GM12878 (cell line): ENCODE data around the gene WDR93. TPM values are rescaled to one million over a fixed set of nuclear protein-coding genes. Genes with fewer than 3 reads are reported as not detected.
A peak's percentile ranks its signal among the peaks of the same experiment; 100 is the strongest.

ENCODE experiments used
- ATAC-seq: fragments of 200-7000 bp; cut with Tn5 transposase; 3 replicates; pipeline ENCODE4 v1.9.1; 2020; ENCODE audit warnings: mild to moderate bottlenecking, moderate library complexity
- BruUV-seq: library from RNA; stranded (reverse); fragments of 400-500 nt; replicated peaks from 2 replicates; lab custom pipeline; 2021; lab: Mats Ljungman, UMichigan
- CTCF ChIA-PET: fragments of 300-600 bp; sonication (Branson Sonifier 250); formaldehyde crosslinking; extraction: SDS; loops from one replicate; lab custom pipeline; 2021; ENCODE audit warnings: inconsistent platforms; lab: Yijun Ruan, JAX
- POLR2A ChIA-PET: fragments of 350-600 bp; formaldehyde crosslinking; extraction: SDS; loops from one replicate; lab custom pipeline; 2021; ENCODE audit warnings: inconsistent platforms; lab: Charles Lee
- RAD21 ChIA-PET: fragments of 300-600 bp; sonication (Branson Sonifier 250); formaldehyde crosslinking; loops from one replicate; lab custom pipeline; 2023; ENCODE audit warnings: antibody characterized with exemption; ENCODE audit not compliant: unreplicated experiment; lab: Charles Lee
- SMC1A ChIA-PET: fragments of 300-600 bp; sonication (Branson Sonifier 250); formaldehyde crosslinking; loops from one replicate; lab custom pipeline; 2023; ENCODE audit not compliant: unreplicated experiment, uncharacterized antibody; lab: Charles Lee
- DNase-seq: peaks from one replicate; pipeline ENCODE4 v3.0.0-alpha.2; 2011; ENCODE audit warnings: low read depth, low spot score
- FAIRE-seq: peaks from 3 replicates; lab custom pipeline; 2011; peaks lifted over from hg19 to GRCh38; lab: Jason Lieb, UNC
- H2AFZ ChIP-seq: 2 replicates; pipeline ENCODE4 v1.6.0; 2011; ENCODE audit warnings: low read depth, low read length, control low read depth; ENCODE audit not compliant: control insufficient read depth
- H3K27ac ChIP-seq: 2 replicates; pipeline ENCODE4 v1.5.1; 2011; ENCODE audit warnings: control low read depth; ENCODE audit not compliant: control insufficient read depth, insufficient read depth
- H3K27me3 ChIP-seq, 2 experiments: replicated peaks in 1 of 2; 2 replicates each; pipeline versions ENCODE4 v1.6.0 to v1.6.1; 2011; ENCODE audit warnings: low read length in 1 of 2; ENCODE audit not compliant: control insufficient read depth in 2 of 2, insufficient read depth in 2 of 2
- H3K36me3 ChIP-seq, 2 experiments: 2 replicates each; pipeline ENCODE4 v1.5.1; 2011; ENCODE audit warnings: low read length in 1 of 2; ENCODE audit not compliant: control insufficient read depth in 2 of 2, insufficient read depth in 2 of 2
- H3K4me1 ChIP-seq: 2 replicates; pipeline ENCODE4 v1.6.1; 2011; ENCODE audit warnings: mild to moderate bottlenecking, low read length, moderate library complexity, mixed read lengths; ENCODE audit not compliant: control insufficient read depth, insufficient read depth
- H3K4me2 ChIP-seq: 2 replicates; pipeline ENCODE4 v1.6.0; 2011; ENCODE audit warnings: control low read depth; ENCODE audit not compliant: control insufficient read depth, insufficient read depth
- H3K4me3 ChIP-seq: fragments of 200-600 bp; sonication (generic); 2 replicates; pipeline ENCODE4 v1.5.1; 2016
- H3K79me2 ChIP-seq: 2 replicates; pipeline ENCODE4 v1.6.0; 2011; ENCODE audit warnings: low read length; ENCODE audit not compliant: control insufficient read depth, insufficient read depth
- H3K9ac ChIP-seq: 2 replicates; pipeline ENCODE4 v1.8.0; 2011; ENCODE audit warnings: low read length, control low read depth, mixed read lengths; ENCODE audit not compliant: control insufficient read depth, insufficient read depth
- H3K9me3 ChIP-seq: replicated peaks from 3 replicates; pipeline ENCODE4 v1.5.1; 2011; ENCODE audit warnings: mild to moderate bottlenecking, low read length; ENCODE audit not compliant: control insufficient read depth, insufficient read depth
- H4K20me1 ChIP-seq: 2 replicates; pipeline ENCODE4 v1.6.0; 2011; ENCODE audit not compliant: control insufficient read depth, insufficient read depth
- ATF7 ChIP-seq: fragments of 450-650 bp; IDR thresholded peaks from 2 replicates; pipeline ENCODE4 v1.6.1; 2016; ENCODE audit warnings: low read depth, mild to moderate bottlenecking
- E2F8 ChIP-seq: fragments of 450-650 bp; IDR thresholded peaks from 2 replicates; pipeline ENCODE4 v1.6.1; 2018; ENCODE audit warnings: mild to moderate bottlenecking, low read depth, moderate library complexity; ENCODE audit not compliant: partially characterized antibody
- ETV6 ChIP-seq, 2 experiments: fragments of 450-650 bp in 1 of 2; IDR thresholded peaks in 1 of 2; conservative IDR thresholded peaks in 1 of 2; 2 replicates each; pipeline ENCODE4 v1.6.1; 2014; ENCODE audit warnings: antibody characterized with exemption in 1 of 2, borderline replicate concordance in 1 of 2, low read depth in 1 of 2, mild to moderate bottlenecking in 1 of 2, moderate library complexity in 1 of 2
- MEF2B ChIP-seq: fragments of 450-650 bp; IDR thresholded peaks from 2 replicates; pipeline ENCODE4 v1.6.1; 2018; ENCODE audit warnings: mild to moderate bottlenecking, moderate library complexity; ENCODE audit not compliant: partially characterized antibody, poor library complexity, severe bottlenecking
- MLLT1 ChIP-seq: fragments of 450-650 bp; IDR thresholded peaks from 2 replicates; pipeline ENCODE4 v1.6.1; 2016; ENCODE audit warnings: mild to moderate bottlenecking
- MYB ChIP-seq: fragments of 150-350 bp; IDR thresholded peaks from 2 replicates; pipeline ENCODE4 v1.6.1; 2014; ENCODE audit warnings: mild to moderate bottlenecking, low read depth, low read length, borderline replicate concordance
- PKNOX1 ChIP-seq: fragments of 450-650 bp; IDR thresholded peaks from 2 replicates; pipeline ENCODE4 v1.6.1; 2016; ENCODE audit warnings: mild to moderate bottlenecking
- RELA ChIP-seq: fragments of 450-650 bp; IDR thresholded peaks from 2 replicates; pipeline ENCODE4 v1.8.0; 2014; ENCODE audit warnings: borderline replicate concordance; ENCODE audit not compliant: partially characterized antibody
- WRNIP1 ChIP-seq: IDR thresholded peaks from 2 replicates; pipeline ENCODE4 v1.6.1; 2011; ENCODE audit warnings: low read depth, low read length, improper control_type of control experiment, borderline replicate concordance
- ZNF592 ChIP-seq: fragments of 450-650 bp; IDR thresholded peaks from 2 replicates; pipeline ENCODE4 v1.6.1; 2017; ENCODE audit warnings: mild to moderate bottlenecking, moderate library complexity
- ZZZ3 ChIP-seq: IDR thresholded peaks from 2 replicates; pipeline ENCODE4 v1.6.1; 2011; ENCODE audit warnings: low read depth; ENCODE audit not compliant: control insufficient read depth, insufficient read length
- WGBS: methylation state at CpG from one replicate; pipeline ENCODE4 v1.1.6; 2016; ENCODE audit warnings: low lambda C conversion rate; ENCODE audit not compliant: insufficient replicate concordance, insufficient coverage; ENCODE audit errors: missing lambda C conversion rate; 5-methylcytosine and 5-hydroxymethylcytosine counted together
- in situ Hi-C: fragments of 300-500 bp; cut with MboI; formaldehyde crosslinking; loops from 9 replicates; pipeline ENCODE4 v1.14.3; 2018; ENCODE audit warnings: mixed read lengths
- intact Hi-C: fragments of 100-400 bp; cut with micrococcal nuclease; formaldehyde crosslinking; loops from one replicate; pipeline ENCODE4 v1.14.2; 2022; ENCODE audit not compliant: unreplicated experiment
- polyA plus RNA-seq, 11 experiments: library from polyadenylated mRNA; depleted of rRNA in 4 of 11; unstranded in 6 of 11; stranded (reverse) in 5 of 11; fragments of >200 nt; fragmentation: Nextera tagmentation in 4 of 11; fragmentation: Illumina TruSeq in 1 of 11; extraction: Ambion mirVana in 4 of 11; extraction: Trizol in 1 of 11; gene quantifications; 1 replicate in 1 of 11; 2 replicates in 10 of 11; pipeline versions ENCODE4 v1.2.1 to v1.2.3, GENCODE V29; 2011 to 2016; ENCODE audit warnings: inconsistent platforms in 2 of 11, missing spikeins in 2 of 11, low read depth in 1 of 11
- total RNA-seq, 4 experiments: library from RNA; depleted of rRNA in 3 of 4; stranded (reverse); fragments of >200 nt in 3 of 4; fragmentation: Illumina TruSeq in 1 of 4; extraction: Trizol in 1 of 4; gene quantifications; 2 replicates each; pipeline versions ENCODE4 v1.2.1 to v1.2.3, GENCODE V29; 2013 to 2021

Gene WDR93
- total and polyA plus RNA-seq, 10 of the 15 experiments (the other 5 are each of a cell fraction or from before 2014, with no cell fraction given), result not detected

GRCh38 chr15:89781891-89782618 is 91.4 kb downstream of the WDR93 start:
- in situ Hi-C loops (no loop called here), intact Hi-C loops (no loop called here)
- peak; percentile 69 for ATAC-seq
- Histone ChIP-seq H3K79me2 (no peaks in the 10 kb centered on the region), H4K20me1 (no peaks in the 10 kb centered on the region), H3K4me3 (0 out of 2 replicates have a peak overlapping the region, but pooled peaks have one; percentile 24), H3K4me2 (peak overlapping the region; percentile 92), H3K36me3 (no peaks in the 10 kb centered on the region), H3K27ac (no peak overlapping the region), H3K9ac (no peak overlapping the region), H3K27me3 (no peaks in the 10 kb centered on the region), H3K9me3 (no peaks in the 10 kb centered on the region; the same call in 2 of the 3 replicates), H2AFZ (peak overlapping the region; percentile 66), H3K4me1 (peaks cover 23% of the 10 kb centered on the region)
- WGBS, result 14% methylated on average over 15 of the region's 15 CpGs
- POLR2A ChIA-PET, result interaction anchor here (0.6 to 1.0 kb wide), 2 partner anchors 21 to 66 kb away, joined by 3 to 4 read pairs; no protein-coding TSS in a partner anchor
- SMC1A ChIA-PET, result interaction anchor here (0.9 to 2.3 kb wide), 6 partner anchors 14 to 93 kb away, joined by 3 to 13 read pairs (median 3); no protein-coding TSS in a partner anchor
- no peak for FAIRE-seq
- BruUV-seq, result no TSS peak
- CTCF ChIA-PET, result interaction anchor here (1.0 to 3.5 kb wide), 7 partner anchors 13 to 106 kb away, joined by 3 to 27 read pairs (median 4); no protein-coding TSS in a partner anchor
- DNase-seq, result no peak
- RAD21 ChIA-PET, result interaction anchor here (1.2 to 2.3 kb wide), 2 partner anchors 21 to 93 kb away, joined by 3 to 15 read pairs; no protein-coding TSS in a partner anchor
- no peak for TF ChIP-seq ETV6 (conservative IDR thresholded peaks at IDR 0.05 in 1 of 2, IDR thresholded peaks at IDR 0.05 in 1 of 2; ENCODE audit: borderline replicate concordance in 1 of 2, low read depth in 1 of 2)
- no peak for TF ChIP-seq ZZZ3
- no peak for TF ChIP-seq ZNF592
- no peak for TF ChIP-seq MEF2B
- no peak for TF ChIP-seq MYB
- TF ChIP-seq PKNOX1, result peak; percentile 92
- no peak for TF ChIP-seq E2F8
- TF ChIP-seq RELA, result peak; percentile 24
- TF ChIP-seq MLLT1, result no peak
- no peak for TF ChIP-seq WRNIP1
- TF ChIP-seq ATF7, result no peak
